Measurements from ENCODE around the gene AOPEP.
A peak's percentile ranks its signal among the peaks of the same experiment; 100 is the strongest.
"Not testable (repeated sequence)": the region's sequence is repeated elsewhere in the genome, so short reads cannot be mapped to it uniquely, and the experiment has no call there.

AOPEP gene

GRCh38 chr9:94864862-94865509 is 138.5 kb downstream of the AOPEP start:
- no peak for ATAC-seq
- Mint-ChIP-seq H3K4me1 (peaks cover 27% of the 10 kb centered on the region), H3K4me3 (no peak overlapping the region)

DNA sequence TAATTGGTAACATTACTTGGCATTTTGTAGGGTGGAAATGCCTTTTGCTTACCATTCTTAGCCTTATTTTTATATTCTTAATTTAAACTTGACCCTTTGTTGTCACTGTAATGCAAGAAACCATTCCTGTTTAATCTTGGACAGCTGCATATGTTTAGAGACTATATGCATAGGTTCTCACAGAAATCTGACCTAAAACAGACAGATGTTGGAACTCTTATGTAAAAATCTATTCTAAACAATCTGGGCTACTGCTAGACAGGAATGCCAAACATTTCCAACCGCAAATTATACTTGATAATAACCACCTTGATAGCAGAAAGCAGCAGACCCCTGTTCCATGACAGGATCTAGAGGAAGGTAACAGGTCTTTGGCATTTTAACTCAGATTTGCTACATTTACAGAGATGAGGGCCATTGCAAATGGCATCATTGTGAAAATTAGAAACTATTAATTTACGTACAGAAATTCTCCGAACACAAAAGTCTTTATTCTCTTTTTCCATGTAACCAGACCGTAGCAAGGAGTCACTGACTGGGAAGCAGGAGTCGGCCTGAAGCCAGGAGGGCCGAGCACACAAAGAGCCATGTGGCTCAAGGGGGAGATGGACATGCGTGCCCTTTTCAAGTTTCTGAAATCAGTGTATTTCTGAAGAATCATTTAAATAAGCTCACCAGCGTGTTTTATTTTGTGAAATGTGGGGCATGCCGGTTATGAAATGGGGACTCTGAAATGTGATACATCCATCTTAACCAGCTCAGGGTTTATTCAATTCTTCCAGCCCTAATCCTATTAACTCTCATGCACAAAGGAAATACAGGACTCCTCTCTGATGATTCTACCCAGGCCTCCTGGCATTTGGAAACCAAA is 139.3 kb downstream of the AOPEP start:
- ATAC-seq: no peak
- Mint-ChIP-seq H3K27me3 (no peaks in the 10 kb centered on the region), H3K27ac (no peak overlapping the region), H3K4me3 (no peak overlapping the region), H3K9me3 (no peaks in the 10 kb centered on the region), H3K4me1 (peaks cover 21% of the 10 kb centered on the region), H3K36me3 (peaks cover 1% of the 10 kb centered on the region)

More at GRCh38 chr9:94864862-94865509, 138.5 kb downstream of the AOPEP start:
- Mint-ChIP-seq H3K27ac (no peak overlapping the region), H3K27me3 (no peaks in the 10 kb centered on the region), H3K9me3 (no peaks in the 10 kb centered on the region), H3K36me3 (no peaks in the 10 kb centered on the region)

DNA sequence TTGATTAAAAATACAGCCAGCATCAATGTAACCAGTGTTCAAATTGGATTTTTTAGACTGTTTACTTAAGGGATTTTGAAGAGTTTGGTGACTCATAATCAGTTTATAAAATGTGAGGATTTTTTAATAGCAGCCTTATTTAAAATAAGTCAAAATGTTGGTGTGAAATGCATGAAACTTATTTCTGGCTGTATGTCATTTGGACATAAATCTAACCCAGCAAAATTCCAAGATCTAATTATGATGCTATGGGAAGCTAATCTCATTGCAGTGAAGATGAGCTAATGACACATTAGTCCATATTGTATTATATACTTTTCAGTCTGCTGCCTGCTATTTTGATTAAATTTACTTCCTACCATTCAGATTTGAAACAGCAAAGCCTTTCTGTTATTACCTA is 140.3 kb downstream of the AOPEP start:
- Mint-ChIP-seq H3K4me3 (no peak overlapping the region), H3K4me1 (peaks cover 15% of the 10 kb centered on the region), H3K36me3 (peaks cover 6% of the 10 kb centered on the region), H3K9me3 (no peaks in the 10 kb centered on the region), H3K27ac (no peak overlapping the region), H3K27me3 (no peaks in the 10 kb centered on the region)
- ATAC-seq: no peak

- Mint-ChIP-seq H3K36me3 (peaks cover 6% of the 10 kb centered on the region), H3K4me3 (no peak overlapping the region), H3K4me1 (peaks cover 12% of the 10 kb centered on the region), H3K27me3 (no peaks in the 10 kb centered on the region), H3K27ac (no peak overlapping the region), H3K9me3 (no peaks in the 10 kb centered on the region)
- no peak for ATAC-seq
Measured at GRCh38 chr9:94867281-94867841, 140.9 kb downstream of the AOPEP start.

DNA sequence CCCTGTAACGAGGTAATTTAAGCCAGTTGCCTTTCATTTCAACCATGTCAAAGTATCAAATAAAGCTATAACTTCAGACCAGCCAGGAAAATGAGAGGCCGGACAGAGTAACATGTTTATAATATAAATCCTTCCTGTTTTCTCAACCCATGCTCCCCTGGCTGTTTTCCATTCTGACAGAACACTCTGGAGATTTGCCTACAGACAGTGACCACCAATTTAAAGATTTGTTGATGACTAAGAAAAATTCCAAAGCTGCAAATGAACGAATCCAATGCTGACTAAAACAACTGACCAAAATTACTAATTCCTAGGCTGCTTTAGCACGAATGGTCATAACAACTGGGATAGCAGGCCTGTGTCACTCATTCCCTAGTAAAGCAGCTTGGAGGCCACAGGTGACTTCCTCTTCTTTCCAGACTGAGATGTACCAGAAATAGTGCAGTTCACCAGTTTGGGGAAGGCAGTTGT is 141.4 kb downstream of the AOPEP start:
- Mint-ChIP-seq H3K36me3 (peaks cover 6% of the 10 kb centered on the region), H3K27ac (no peak overlapping the region), H3K4me3 (no peak overlapping the region), H3K9me3 (no peaks in the 10 kb centered on the region), H3K4me1 (peaks cover 12% of the 10 kb centered on the region), H3K27me3 (no peaks in the 10 kb centered on the region)
- no peak for ATAC-seq

GRCh38 chr9:94868464-94868863 is 142.0 kb downstream of the AOPEP start:
- Mint-ChIP-seq H3K4me3 (no peak overlapping the region), H3K9me3 (no peaks in the 10 kb centered on the region), H3K27ac (no peak overlapping the region), H3K27me3 (no peaks in the 10 kb centered on the region), H3K4me1 (peaks cover 12% of the 10 kb centered on the region), H3K36me3 (peaks cover 6% of the 10 kb centered on the region)
- no peak for ATAC-seq

DNA sequence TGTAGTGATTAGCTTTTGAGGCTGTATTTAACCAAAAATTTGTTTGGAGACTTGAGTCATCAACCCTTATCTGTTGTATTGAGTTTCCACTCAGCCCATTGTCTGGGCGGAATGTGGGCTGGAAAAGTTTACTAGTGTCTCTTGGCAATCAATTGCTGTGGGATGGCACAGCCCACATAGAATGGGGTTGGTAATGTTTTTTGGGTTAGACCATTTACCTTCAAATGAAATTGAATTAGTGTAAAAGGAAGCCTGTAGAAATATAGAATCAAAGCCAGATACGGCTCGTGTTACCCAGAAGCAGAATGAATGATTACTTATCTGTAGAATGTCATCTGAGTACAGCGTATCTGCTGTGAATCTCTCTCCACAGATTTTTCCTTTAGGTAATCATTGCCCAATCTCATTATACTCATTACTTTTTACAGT is 142.9 kb downstream of the AOPEP start:
- Mint-ChIP-seq H3K27me3 (no peaks in the 10 kb centered on the region), H3K27ac (no peak overlapping the region), H3K4me3 (no peak overlapping the region), H3K4me1 (peaks cover 6% of the 10 kb centered on the region), H3K36me3 (peaks cover 6% of the 10 kb centered on the region), H3K9me3 (no peaks in the 10 kb centered on the region)
- no peak for ATAC-seq

DNA sequence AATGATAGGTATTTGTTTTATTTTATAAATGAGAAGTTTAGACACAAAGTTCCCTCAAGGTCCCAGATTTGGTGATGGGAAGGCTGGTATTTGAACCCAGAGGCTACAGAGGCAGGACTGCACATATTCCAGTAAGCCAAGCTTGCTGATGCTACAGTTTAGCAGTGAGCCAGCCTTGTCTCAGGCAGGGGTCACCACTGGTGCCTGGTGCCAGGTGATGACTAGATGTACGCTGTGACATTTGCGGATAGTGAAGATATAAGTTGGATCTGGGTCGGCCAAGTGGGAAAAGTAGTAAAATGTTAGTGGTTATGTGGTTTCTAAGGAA is 143.9 kb downstream of the AOPEP start:
- ATAC-seq: no peak

GRCh38 chr9:94870793-94871558 is 144.5 kb downstream of the AOPEP start:
- Mint-ChIP-seq H3K4me1 (peaks cover 14% of the 10 kb centered on the region), H3K36me3 (peaks cover 6% of the 10 kb centered on the region), H3K4me3 (no peak overlapping the region), H3K9me3 (no peaks in the 10 kb centered on the region), H3K27me3 (no peaks in the 10 kb centered on the region), H3K27ac (no peak overlapping the region)
- no peak for ATAC-seq

More for the DNA sequence above, 143.9 kb downstream of the AOPEP start:
- Mint-ChIP-seq H3K4me3 (no peak overlapping the region), H3K4me1 (peaks cover 8% of the 10 kb centered on the region), H3K9me3 (no peaks in the 10 kb centered on the region), H3K27me3 (no peaks in the 10 kb centered on the region), H3K27ac (no peak overlapping the region), H3K36me3 (peaks cover 6% of the 10 kb centered on the region)

DNA sequence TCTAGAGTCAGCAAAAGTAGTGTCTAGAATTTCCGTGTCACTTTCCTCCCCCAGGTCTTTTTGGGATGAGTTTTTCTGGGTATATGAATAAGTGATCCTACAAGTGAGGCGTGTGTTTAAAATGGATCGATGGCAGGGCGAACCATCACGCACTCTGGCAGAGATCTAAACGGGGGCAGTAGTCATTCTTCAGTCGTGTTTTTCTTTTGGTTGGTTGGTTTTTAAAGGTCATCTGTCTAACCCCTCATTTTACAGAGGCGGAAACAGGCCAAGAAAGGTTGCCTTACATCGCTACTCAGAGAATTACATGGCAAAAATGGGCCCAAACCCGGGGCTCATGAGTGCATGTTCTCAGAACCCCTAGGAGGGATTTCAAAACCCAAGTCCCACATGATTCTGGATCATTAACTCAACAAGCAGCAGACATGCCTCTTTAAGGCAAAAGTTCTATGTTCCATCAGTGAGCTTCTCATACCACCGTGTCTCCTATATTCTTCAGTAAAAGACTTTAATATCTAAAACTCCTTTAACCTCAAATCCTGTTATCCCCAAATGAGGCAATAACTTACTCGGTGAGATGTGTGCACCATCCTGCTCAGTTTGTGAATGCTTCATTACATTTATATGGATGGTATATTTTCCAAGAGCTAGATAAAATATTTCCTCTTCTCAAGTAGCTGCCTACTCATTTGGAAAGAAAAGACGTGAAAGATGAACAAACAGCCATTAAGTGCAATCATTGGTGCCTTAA is 145.8 kb downstream of the AOPEP start:
- Mint-ChIP-seq H3K4me1 (peaks cover 15% of the 10 kb centered on the region), H3K27ac (no peak overlapping the region), H3K27me3 (no peaks in the 10 kb centered on the region), H3K36me3 (peaks cover 6% of the 10 kb centered on the region), H3K4me3 (no peak overlapping the region), H3K9me3 (no peaks in the 10 kb centered on the region)
- no peak for ATAC-seq

- H3K27me3 Mint-ChIP-seq: no peaks in the 10 kb centered on the region
- H3K9me3 Mint-ChIP-seq: no peaks in the 10 kb centered on the region
- H3K4me3 Mint-ChIP-seq: no peak overlapping the region
- peaks cover 6% of the 10 kb centered on the region for H3K36me3 Mint-ChIP-seq
- no peak overlapping the region for H3K27ac Mint-ChIP-seq
- H3K4me1 Mint-ChIP-seq: peaks cover 15% of the 10 kb centered on the region
- ATAC-seq: no peak
Measured at GRCh38 chr9:94872891-94873511, 146.5 kb downstream of the AOPEP start.

DNA sequence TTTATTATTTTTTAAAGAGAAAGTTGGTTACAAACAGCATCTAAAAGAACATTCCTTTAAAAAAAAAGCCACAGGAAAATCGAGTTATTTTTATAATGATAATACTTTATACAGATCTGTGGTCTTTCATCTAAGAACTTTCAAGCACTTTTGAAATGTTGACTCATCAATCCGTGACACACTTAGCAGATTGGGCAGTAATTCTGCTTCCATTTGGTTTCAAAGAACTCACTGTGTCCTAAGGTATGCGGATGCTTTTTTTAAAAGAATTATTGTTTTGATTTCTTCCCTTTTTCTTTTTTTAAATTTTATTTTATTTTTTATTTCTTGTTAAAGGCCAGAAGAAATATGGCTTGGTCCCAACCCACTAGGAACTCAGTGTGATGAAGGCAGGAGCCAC is 147.8 kb downstream of the AOPEP start:
- H3K36me3 Mint-ChIP-seq: peaks cover 6% of the 10 kb centered on the region
- no peaks in the 10 kb centered on the region for H3K27me3 Mint-ChIP-seq
- no peaks in the 10 kb centered on the region for H3K9me3 Mint-ChIP-seq
- peaks cover 21% of the 10 kb centered on the region for H3K4me1 Mint-ChIP-seq
- ATAC-seq: no peak
- no peak overlapping the region for H3K4me3 Mint-ChIP-seq
- no peak overlapping the region for H3K27ac Mint-ChIP-seq

- no peak overlapping the region for H3K4me3 Mint-ChIP-seq
- peaks cover 21% of the 10 kb centered on the region for H3K4me1 Mint-ChIP-seq
- H3K36me3 Mint-ChIP-seq: peaks cover 6% of the 10 kb centered on the region
- H3K9me3 Mint-ChIP-seq: no peaks in the 10 kb centered on the region
- H3K27ac Mint-ChIP-seq: no peak overlapping the region
- H3K27me3 Mint-ChIP-seq: no peaks in the 10 kb centered on the region
- peak; percentile 63 for ATAC-seq
Measured at GRCh38 chr9:94875300-94876020, 149.0 kb downstream of the AOPEP start.

DNA sequence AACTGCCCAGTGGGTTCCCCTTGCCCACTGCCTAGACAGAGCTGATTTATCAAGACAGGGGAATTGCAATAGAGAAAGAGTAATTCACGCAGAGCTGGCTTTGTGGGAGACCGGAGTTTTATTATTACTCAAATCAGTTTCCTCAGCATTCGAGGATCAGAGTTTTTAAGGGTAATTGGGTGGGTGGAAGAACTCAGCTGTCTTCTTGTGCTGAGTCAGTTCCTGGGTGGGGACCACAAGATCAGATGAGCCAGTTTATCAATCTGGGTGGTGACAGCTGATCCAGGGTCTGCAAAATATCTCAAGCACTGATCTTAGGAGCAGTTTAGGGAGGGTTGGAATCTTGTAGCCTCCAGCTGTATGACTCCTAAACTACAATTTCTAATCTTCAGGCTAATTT is 152.3 kb downstream of the AOPEP start:
- H3K27ac Mint-ChIP-seq, H3K36me3 Mint-ChIP-seq, H3K9me3 Mint-ChIP-seq, H3K27me3 Mint-ChIP-seq, H3K4me3 Mint-ChIP-seq, ATAC-seq: not testable (repeated sequence)
- H3K4me1 Mint-ChIP-seq: peaks cover 26% of the 10 kb centered on the region
